ENCODE results near the gene SGO1. TPM values are rescaled to one million over a fixed set of nuclear protein-coding genes. Genes with fewer than 3 reads are reported as not detected.

The SGO1 gene
- total RNA-seq, 1 donor: 0.36 TPM

DNA sequence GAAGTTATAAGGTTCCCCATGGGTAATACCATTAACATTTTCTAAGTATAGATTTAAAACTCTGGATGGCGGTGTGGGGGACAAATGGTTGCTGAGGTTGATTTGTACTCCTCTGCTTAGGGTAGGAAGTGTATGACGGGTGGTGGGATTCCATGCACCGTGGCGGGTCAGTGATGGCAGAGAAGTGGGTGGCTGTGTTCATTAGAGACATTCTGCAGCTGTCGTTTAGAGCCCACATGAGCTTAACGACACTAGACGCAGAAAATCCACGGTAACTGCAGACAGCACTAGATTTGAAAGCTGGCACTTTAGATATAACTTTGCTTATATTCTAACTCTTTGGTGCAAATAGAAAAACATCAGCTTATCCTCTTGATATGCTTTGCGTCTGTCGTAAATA is 37.5 kb downstream of the SGO1 start:
- H2AFZ ChIP-seq (ENCODE audit: low read length): no peak overlapping the region
- TF ChIP-seq, protein P1, sequence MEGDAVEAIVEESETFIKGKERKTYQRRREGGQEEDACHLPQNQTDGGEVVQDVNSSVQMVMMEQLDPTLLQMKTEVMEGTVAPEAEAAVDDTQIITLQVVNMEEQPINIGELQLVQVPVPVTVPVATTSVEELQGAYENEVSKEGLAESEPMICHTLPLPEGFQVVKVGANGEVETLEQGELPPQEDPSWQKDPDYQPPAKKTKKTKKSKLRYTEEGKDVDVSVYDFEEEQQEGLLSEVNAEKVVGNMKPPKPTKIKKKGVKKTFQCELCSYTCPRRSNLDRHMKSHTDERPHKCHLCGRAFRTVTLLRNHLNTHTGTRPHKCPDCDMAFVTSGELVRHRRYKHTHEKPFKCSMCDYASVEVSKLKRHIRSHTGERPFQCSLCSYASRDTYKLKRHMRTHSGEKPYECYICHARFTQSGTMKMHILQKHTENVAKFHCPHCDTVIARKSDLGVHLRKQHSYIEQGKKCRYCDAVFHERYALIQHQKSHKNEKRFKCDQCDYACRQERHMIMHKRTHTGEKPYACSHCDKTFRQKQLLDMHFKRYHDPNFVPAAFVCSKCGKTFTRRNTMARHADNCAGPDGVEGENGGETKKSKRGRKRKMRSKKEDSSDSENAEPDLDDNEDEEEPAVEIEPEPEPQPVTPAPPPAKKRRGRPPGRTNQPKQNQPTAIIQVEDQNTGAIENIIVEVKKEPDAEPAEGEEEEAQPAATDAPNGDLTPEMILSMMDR (IDR thresholded peaks at IDR 0.05; ENCODE audit: extremely low read depth, low read depth, low read length): no peak

DNA sequence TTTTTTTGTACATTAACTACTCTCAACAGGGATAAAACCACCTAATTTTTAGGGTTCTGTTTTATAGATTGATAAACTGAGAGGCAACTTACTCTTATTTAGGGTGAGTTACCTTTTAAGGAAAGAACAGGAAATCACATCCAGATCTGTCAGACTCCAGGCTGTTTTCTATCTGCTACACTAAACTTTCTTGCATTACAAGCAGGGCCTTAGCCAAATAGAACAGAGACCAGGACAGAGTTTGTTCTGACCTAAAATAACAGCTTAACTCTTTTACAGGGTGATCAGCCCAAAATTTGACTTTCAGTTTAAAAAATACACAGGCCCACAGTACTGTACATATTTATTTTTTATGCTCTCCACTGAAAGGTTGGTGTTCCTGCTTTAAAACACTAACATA is 38.6 kb downstream of the SGO1 start:
- H2AFZ ChIP-seq (ENCODE audit: low read length): no peak overlapping the region
- H3K9me3 ChIP-seq (ENCODE audit: low read depth, low read length): no peaks in the 10 kb centered on the region
- no peaks in the 10 kb centered on the region for H4K20me1 ChIP-seq (ENCODE audit: insufficient read depth, low read length)
- no peak for DNase-seq (ENCODE audit: insufficient read length, low spot score, missing footprints)
- no peaks in the 10 kb centered on the region for H3K36me3 ChIP-seq (ENCODE audit: insufficient read depth, low read length)
- no peaks in the 10 kb centered on the region for H3K79me2 ChIP-seq (ENCODE audit: insufficient read depth, low read length)
- no peak overlapping the region for H3K4me3 ChIP-seq (ENCODE audit: insufficient read depth, low read length)
- H3K27ac ChIP-seq (ENCODE audit: low read depth, low read length): no peak overlapping the region
- TF ChIP-seq, protein P1 (IDR thresholded peaks at IDR 0.05; ENCODE audit: extremely low read depth, low read depth, low read length): no peak
- no peaks in the 10 kb centered on the region for H3K27me3 ChIP-seq (ENCODE audit: insufficient read depth, low read length)
- no peaks in the 10 kb centered on the region for H3K4me1 ChIP-seq (ENCODE audit: insufficient read depth, low read length)
- no peak overlapping the region for H3K4me2 ChIP-seq (ENCODE audit: insufficient read depth, low read length)

More for the DNA sequence above, 37.5 kb downstream of the SGO1 start:
- Histone ChIP-seq H3K4me3 (ENCODE audit: insufficient read depth, low read length) (no peak overlapping the region), H3K36me3 (ENCODE audit: insufficient read depth, low read length) (no peaks in the 10 kb centered on the region), H3K4me1 (ENCODE audit: insufficient read depth, low read length) (no peaks in the 10 kb centered on the region), H3K9me3 (ENCODE audit: low read depth, low read length) (no peaks in the 10 kb centered on the region), H3K27ac (ENCODE audit: low read depth, low read length) (no peak overlapping the region), H3K79me2 (ENCODE audit: insufficient read depth, low read length) (no peaks in the 10 kb centered on the region), H4K20me1 (ENCODE audit: insufficient read depth, low read length) (no peaks in the 10 kb centered on the region), H3K4me2 (ENCODE audit: insufficient read depth, low read length) (no peak overlapping the region), H3K27me3 (ENCODE audit: insufficient read depth, low read length) (no peaks in the 10 kb centered on the region)
- DNase-seq (ENCODE audit: insufficient read length, low spot score, missing footprints): no peak

DNA sequence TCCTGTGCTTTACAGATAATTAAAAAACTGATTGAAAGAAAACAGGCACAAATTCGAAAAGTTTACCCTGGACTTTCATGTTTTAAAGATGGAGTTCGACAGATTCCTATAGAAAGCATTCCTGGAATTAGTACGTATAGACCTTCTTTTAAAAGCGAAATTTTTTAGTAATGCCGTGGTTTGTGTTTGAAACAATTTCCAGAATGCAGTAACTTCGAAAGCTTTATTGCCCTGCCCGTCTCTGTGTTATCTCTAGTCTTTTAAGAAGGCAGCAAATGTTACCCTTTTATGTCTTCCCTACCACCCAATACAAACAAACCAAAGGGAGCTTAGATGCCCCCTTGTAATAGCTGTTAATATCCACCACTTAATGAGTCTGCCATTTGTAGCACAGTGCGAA is 39.7 kb downstream of the SGO1 start:
- no peak overlapping the region for H2AFZ ChIP-seq (ENCODE audit: low read length)
- H3K27me3 ChIP-seq (ENCODE audit: insufficient read depth, low read length): no peaks in the 10 kb centered on the region
- H3K79me2 ChIP-seq (ENCODE audit: insufficient read depth, low read length): no peaks in the 10 kb centered on the region
- no peaks in the 10 kb centered on the region for H3K4me1 ChIP-seq (ENCODE audit: insufficient read depth, low read length)
- no peak overlapping the region for H3K4me2 ChIP-seq (ENCODE audit: insufficient read depth, low read length)
- H3K27ac ChIP-seq (ENCODE audit: low read depth, low read length): no peak overlapping the region
- no peaks in the 10 kb centered on the region for H4K20me1 ChIP-seq (ENCODE audit: insufficient read depth, low read length)
- no peak for DNase-seq (ENCODE audit: insufficient read length, low spot score, missing footprints)
- TF ChIP-seq, protein P1 (IDR thresholded peaks at IDR 0.05; ENCODE audit: extremely low read depth, low read depth, low read length): no peak
- H3K9me3 ChIP-seq (ENCODE audit: low read depth, low read length): no peaks in the 10 kb centered on the region
- no peaks in the 10 kb centered on the region for H3K36me3 ChIP-seq (ENCODE audit: insufficient read depth, low read length)
- no peak overlapping the region for H3K4me3 ChIP-seq (ENCODE audit: insufficient read depth, low read length)

DNA sequence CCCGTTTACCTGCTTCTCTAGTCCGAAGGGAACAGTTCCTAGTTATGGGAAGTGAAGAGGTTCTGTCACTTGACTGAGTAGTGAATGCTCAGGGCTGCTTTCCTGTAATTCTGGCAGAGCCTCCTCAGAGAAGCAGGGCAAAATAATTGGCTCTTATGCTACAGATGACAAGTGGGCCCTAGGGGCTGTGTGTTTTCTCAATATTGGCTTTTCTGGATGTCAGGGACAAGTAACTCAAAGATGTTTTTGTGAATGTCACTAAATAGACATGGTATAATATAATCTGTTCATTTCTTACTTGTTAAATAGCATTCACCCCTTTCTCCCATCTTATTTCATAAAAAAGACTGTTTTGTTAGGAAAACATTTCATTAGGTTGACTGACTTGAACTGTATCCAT is 40.1 kb downstream of the SGO1 start:
- H3K4me2 ChIP-seq (ENCODE audit: insufficient read depth, low read length): no peak overlapping the region

More for the DNA sequence above, 40.1 kb downstream of the SGO1 start:
- DNase-seq (ENCODE audit: insufficient read length, low spot score, missing footprints): no peak
- Histone ChIP-seq H3K27ac (ENCODE audit: low read depth, low read length) (no peak overlapping the region), H3K4me1 (ENCODE audit: insufficient read depth, low read length) (no peaks in the 10 kb centered on the region), H2AFZ (ENCODE audit: low read length) (no peak overlapping the region), H3K4me3 (ENCODE audit: insufficient read depth, low read length) (no peak overlapping the region), H3K9me3 (ENCODE audit: low read depth, low read length) (no peaks in the 10 kb centered on the region), H4K20me1 (ENCODE audit: insufficient read depth, low read length) (no peaks in the 10 kb centered on the region), H3K36me3 (ENCODE audit: insufficient read depth, low read length) (no peaks in the 10 kb centered on the region), H3K79me2 (ENCODE audit: insufficient read depth, low read length) (no peaks in the 10 kb centered on the region), H3K27me3 (ENCODE audit: insufficient read depth, low read length) (no peaks in the 10 kb centered on the region)
- TF ChIP-seq, protein P1 (IDR thresholded peaks at IDR 0.05; ENCODE audit: extremely low read depth, low read depth, low read length): no peak

Data from osteoblast (primary cell).